ENCODE measurements around the gene ABCA5. TPM values are rescaled to one million over a fixed set of nuclear protein-coding genes. Genes with fewer than 3 reads are reported as not detected.
"Not testable (repeated sequence)": the region's sequence is repeated elsewhere in the genome, so short reads cannot be mapped to it uniquely, and the experiment has no call there.

ABCA5 gene
- total and polyA plus RNA-seq, 5 donors from 2014 or later: 7.0 to 40.5 (median 7.9) TPM

- H3K36me3 ChIP-seq (ENCODE audit: control insufficient read depth, insufficient read depth, low read length); ATAC-seq (ENCODE audit: low read depth in 2 of 2); H3K9me3 ChIP-seq (ENCODE audit: control insufficient read depth in 2 of 2, low read length in 2 of 2); H3K9me3 Mint-ChIP-seq; H3K4me3 Mint-ChIP-seq; H3K4me1 ChIP-seq (ENCODE audit: control insufficient read depth, insufficient read depth, low read length, poor library complexity, severe bottlenecking); H3K27ac ChIP-seq (ENCODE audit: insufficient read depth, low read length, poor library complexity, severe bottlenecking); H3K27ac Mint-ChIP-seq; DNase-seq; H3K4me3 ChIP-seq (ENCODE audit: low read depth, low read length); H3K27me3 Mint-ChIP-seq; H3K4me1 Mint-ChIP-seq; H3K27me3 ChIP-seq (ENCODE audit: control insufficient read depth, insufficient read depth, low read length): not testable (repeated sequence)
- H3K36me3 Mint-ChIP-seq: peaks cover 24% of the 10 kb centered on the region
Observed at GRCh38 chr17:69276279-69276678, 50.7 kb downstream of the ABCA5 start.

- H3K27me3 ChIP-seq (ENCODE audit: control insufficient read depth, insufficient read depth, low read length): no peaks in the 10 kb centered on the region
- DNase-seq (no peak), ATAC-seq (ENCODE audit: low read depth in 2 of 2) (no peak)
- H3K36me3 Mint-ChIP-seq: peaks cover 24% of the 10 kb centered on the region
- H3K36me3 ChIP-seq (ENCODE audit: control insufficient read depth, insufficient read depth, low read length): no peaks in the 10 kb centered on the region
- no peak overlapping the region for H3K4me3 ChIP-seq (ENCODE audit: low read depth, low read length)
- H3K27me3 Mint-ChIP-seq: no peaks in the 10 kb centered on the region
- no peak overlapping the region for H3K4me3 Mint-ChIP-seq
- H3K27ac Mint-ChIP-seq: no peak overlapping the region
- no peaks in the 10 kb centered on the region for H3K9me3 Mint-ChIP-seq
- peaks cover 0 to 2% (median 0%) of the 10 kb centered on the region in 4 donors for H3K4me1 Mint-ChIP-seq
- H3K4me1 ChIP-seq (ENCODE audit: control insufficient read depth, insufficient read depth, low read length, poor library complexity, severe bottlenecking): no peaks in the 10 kb centered on the region
- no peak overlapping the region for H3K27ac ChIP-seq (ENCODE audit: insufficient read depth, low read length, poor library complexity, severe bottlenecking)
- no peaks in the 10 kb centered on the region for H3K9me3 ChIP-seq (ENCODE audit: control insufficient read depth in 2 of 2, low read length in 2 of 2)
Observed at GRCh38 chr17:69275751-69276150, 51.2 kb downstream of the ABCA5 start.

GRCh38 chr17:69271023-69271422, 55.9 kb downstream of the ABCA5 start:
- no peaks in the 10 kb centered on the region for H3K27me3 ChIP-seq (ENCODE audit: control insufficient read depth, insufficient read depth, low read length)

GRCh38 chr17:69269131-69269998, 57.6 kb downstream of the ABCA5 start:
- H3K4me3 Mint-ChIP-seq: no peak overlapping the region
- DNase-seq (no peak), ATAC-seq (ENCODE audit: low read depth in 2 of 2) (no peak)
- no peaks in the 10 kb centered on the region for H3K9me3 Mint-ChIP-seq
- peaks cover 16% of the 10 kb centered on the region for H3K36me3 Mint-ChIP-seq
- no peaks in the 10 kb centered on the region for H3K36me3 ChIP-seq (ENCODE audit: control insufficient read depth, insufficient read depth, low read length)
- no peak overlapping the region for H3K27ac Mint-ChIP-seq
- no peaks in the 10 kb centered on the region for H3K9me3 ChIP-seq (ENCODE audit: control insufficient read depth in 2 of 2, low read length in 2 of 2)
- no peak overlapping the region for H3K27ac ChIP-seq (ENCODE audit: insufficient read depth, low read length, poor library complexity, severe bottlenecking)
- H3K27me3 Mint-ChIP-seq: no peaks in the 10 kb centered on the region
- H3K27me3 ChIP-seq (ENCODE audit: control insufficient read depth, insufficient read depth, low read length): no peaks in the 10 kb centered on the region
- H3K4me1 ChIP-seq (ENCODE audit: control insufficient read depth, insufficient read depth, low read length, poor library complexity, severe bottlenecking): no peaks in the 10 kb centered on the region
- H3K4me3 ChIP-seq (ENCODE audit: low read depth, low read length): no peak overlapping the region
- no peaks in the 10 kb centered on the region for H3K4me1 Mint-ChIP-seq

More at GRCh38 chr17:69271023-69271422, 55.9 kb downstream of the ABCA5 start:
- Mint-ChIP-seq H3K4me1 (no peaks in the 10 kb centered on the region), H3K27me3 (no peaks in the 10 kb centered on the region), H3K27ac (no peak overlapping the region), H3K4me3 (no peak overlapping the region), H3K9me3 (no peaks in the 10 kb centered on the region), H3K36me3 (peaks cover 14% of the 10 kb centered on the region)
- Histone ChIP-seq H3K36me3 (ENCODE audit: control insufficient read depth, insufficient read depth, low read length) (no peaks in the 10 kb centered on the region), H3K27ac (ENCODE audit: insufficient read depth, low read length, poor library complexity, severe bottlenecking) (no peak overlapping the region), H3K4me3 (ENCODE audit: low read depth, low read length) (no peak overlapping the region), H3K4me1 (ENCODE audit: control insufficient read depth, insufficient read depth, low read length, poor library complexity, severe bottlenecking) (no peaks in the 10 kb centered on the region), H3K9me3 (ENCODE audit: control insufficient read depth in 2 of 2, low read length in 2 of 2) (no peaks in the 10 kb centered on the region)
- DNase-seq: no peak
- ATAC-seq (ENCODE audit: low read depth in 2 of 2): no peak

DNA sequence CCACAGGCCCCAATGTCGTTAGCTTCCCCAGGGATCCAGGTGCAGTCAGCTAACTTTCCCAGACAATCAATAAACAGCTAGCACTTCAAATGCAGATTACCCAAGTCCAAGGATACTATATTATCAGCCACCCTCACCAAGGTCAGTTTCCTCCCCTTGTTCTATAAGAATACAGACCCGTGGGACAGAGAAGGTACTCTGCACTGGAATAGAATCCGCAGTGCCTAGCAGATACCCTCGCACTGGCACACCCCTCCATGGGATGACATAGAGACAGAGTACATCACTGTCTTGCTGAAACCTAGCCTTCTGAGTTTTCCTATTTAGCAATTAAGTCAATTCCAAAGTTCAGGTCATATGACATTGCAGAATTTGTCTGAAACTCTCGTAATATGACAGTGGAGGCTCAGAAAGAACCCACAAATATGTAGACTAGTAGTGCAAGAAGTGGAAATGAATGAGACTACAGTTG, 58.4 kb downstream of the ABCA5 start:
- H3K4me3 ChIP-seq (ENCODE audit: low read depth, low read length): no peak overlapping the region
- no peak overlapping the region for H3K27ac ChIP-seq (ENCODE audit: insufficient read depth, low read length, poor library complexity, severe bottlenecking)
- H3K36me3 ChIP-seq (ENCODE audit: control insufficient read depth, insufficient read depth, low read length): no peaks in the 10 kb centered on the region
- H3K27me3 ChIP-seq (ENCODE audit: control insufficient read depth, insufficient read depth, low read length): no peaks in the 10 kb centered on the region
- no peaks in the 10 kb centered on the region for H3K4me1 ChIP-seq (ENCODE audit: control insufficient read depth, insufficient read depth, low read length, poor library complexity, severe bottlenecking)
- DNase-seq: no peak
- no peak overlapping the region for H3K4me3 Mint-ChIP-seq
- no peaks in the 10 kb centered on the region for H3K9me3 Mint-ChIP-seq
- no peaks in the 10 kb centered on the region for H3K4me1 Mint-ChIP-seq
- H3K27me3 Mint-ChIP-seq: no peaks in the 10 kb centered on the region
- ATAC-seq (ENCODE audit: low read depth in 2 of 2): no peak
- no peak overlapping the region for H3K27ac Mint-ChIP-seq
- H3K36me3 Mint-ChIP-seq: peaks cover 14% of the 10 kb centered on the region
- no peaks in the 10 kb centered on the region for H3K9me3 ChIP-seq (ENCODE audit: control insufficient read depth in 2 of 2, low read length in 2 of 2)

- Histone ChIP-seq H3K36me3 (ENCODE audit: control insufficient read depth, insufficient read depth, low read length) (no peaks in the 10 kb centered on the region), H3K27me3 (ENCODE audit: control insufficient read depth, insufficient read depth, low read length) (no peaks in the 10 kb centered on the region), H3K27ac (ENCODE audit: insufficient read depth, low read length, poor library complexity, severe bottlenecking) (no peak overlapping the region), H3K4me1 (ENCODE audit: control insufficient read depth, insufficient read depth, low read length, poor library complexity, severe bottlenecking) (no peaks in the 10 kb centered on the region), H3K9me3 (ENCODE audit: control insufficient read depth in 2 of 2, low read length in 2 of 2) (no peaks in the 10 kb centered on the region), H3K4me3 (ENCODE audit: low read depth, low read length) (no peak overlapping the region)
- DNase-seq (no peak), ATAC-seq (ENCODE audit: low read depth in 2 of 2) (no peak)
- H3K36me3 Mint-ChIP-seq: peaks cover 23% of the 10 kb centered on the region
- no peaks in the 10 kb centered on the region for H3K4me1 Mint-ChIP-seq
- H3K27me3 Mint-ChIP-seq: no peaks in the 10 kb centered on the region
- no peak overlapping the region for H3K4me3 Mint-ChIP-seq
- no peak overlapping the region for H3K27ac Mint-ChIP-seq
- H3K9me3 Mint-ChIP-seq: no peaks in the 10 kb centered on the region
Observed at GRCh38 chr17:69267219-69267618, 59.7 kb downstream of the ABCA5 start.

DNA sequence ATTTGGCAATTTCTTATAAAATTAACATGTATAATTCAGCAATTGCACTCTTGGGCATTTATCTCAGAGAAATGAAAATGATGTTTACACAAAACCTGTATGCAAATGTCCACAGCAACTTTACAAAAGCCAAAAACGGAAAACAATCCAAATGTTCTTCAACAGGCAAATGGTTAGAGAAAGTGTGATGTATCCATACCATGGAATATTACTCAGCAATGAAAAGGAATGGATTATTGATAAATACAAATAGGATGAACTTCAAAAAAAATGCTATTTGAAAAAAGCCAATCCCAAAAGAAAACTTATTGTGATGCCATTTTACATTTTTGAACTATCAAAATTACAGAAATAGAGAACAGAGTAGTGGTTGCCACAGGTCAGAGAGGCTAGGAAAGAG, 61.1 kb downstream of the ABCA5 start:
- ATAC-seq (ENCODE audit: low read depth in 2 of 2): no peak
- H3K36me3 ChIP-seq (ENCODE audit: control insufficient read depth, insufficient read depth, low read length): no peaks in the 10 kb centered on the region
- Mint-ChIP-seq H3K27me3 (no peaks in the 10 kb centered on the region), H3K36me3 (peaks cover 23% of the 10 kb centered on the region), H3K9me3 (no peaks in the 10 kb centered on the region), H3K27ac (no peak overlapping the region), H3K4me3 (no peak overlapping the region), H3K4me1 (no peaks in the 10 kb centered on the region)
- H3K27ac ChIP-seq (ENCODE audit: insufficient read depth, low read length, poor library complexity, severe bottlenecking): no peak overlapping the region
- no peaks in the 10 kb centered on the region for H3K9me3 ChIP-seq (ENCODE audit: control insufficient read depth in 2 of 2, low read length in 2 of 2)
- no peak overlapping the region for H3K4me3 ChIP-seq (ENCODE audit: low read depth, low read length)
- no peak for DNase-seq
- no peaks in the 10 kb centered on the region for H3K4me1 ChIP-seq (ENCODE audit: control insufficient read depth, insufficient read depth, low read length, poor library complexity, severe bottlenecking)
- H3K27me3 ChIP-seq (ENCODE audit: control insufficient read depth, insufficient read depth, low read length): no peaks in the 10 kb centered on the region

DNA sequence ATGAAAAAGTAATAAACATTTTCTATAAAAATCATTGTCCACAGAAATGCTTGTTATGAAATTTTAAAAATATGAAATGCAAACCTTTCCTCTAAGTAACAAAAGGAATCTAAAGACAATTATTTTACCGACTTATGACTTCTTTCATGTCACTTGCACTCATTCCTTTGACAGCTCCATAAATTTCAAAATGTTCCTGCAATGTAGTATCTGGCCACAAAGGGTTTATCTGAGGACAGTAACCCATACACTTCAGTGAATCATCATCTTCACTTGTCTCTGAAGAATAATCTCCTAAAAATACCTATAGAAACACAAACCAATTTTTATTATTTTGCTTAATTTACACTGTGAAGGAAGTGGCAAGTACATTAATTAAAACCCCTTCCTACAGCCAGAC, 72.7 kb downstream of the ABCA5 start:
- Mint-ChIP-seq H3K27ac (no peak overlapping the region), H3K4me1 (no peaks in the 10 kb centered on the region), H3K36me3 (peaks cover 22% of the 10 kb centered on the region), H3K27me3 (no peaks in the 10 kb centered on the region), H3K4me3 (no peak overlapping the region), H3K9me3 (no peaks in the 10 kb centered on the region)
- peaks cover 24% of the 10 kb centered on the region for H3K36me3 ChIP-seq (ENCODE audit: control insufficient read depth, insufficient read depth, low read length)
- no peak overlapping the region for H3K4me3 ChIP-seq (ENCODE audit: low read depth, low read length)
- no peaks in the 10 kb centered on the region for H3K4me1 ChIP-seq (ENCODE audit: control insufficient read depth, insufficient read depth, low read length, poor library complexity, severe bottlenecking)
- no peaks in the 10 kb centered on the region for H3K9me3 ChIP-seq (ENCODE audit: control insufficient read depth in 2 of 2, low read length in 2 of 2)
- no peak overlapping the region for H3K27ac ChIP-seq (ENCODE audit: insufficient read depth, low read length, poor library complexity, severe bottlenecking)
- H3K27me3 ChIP-seq (ENCODE audit: control insufficient read depth, insufficient read depth, low read length): no peaks in the 10 kb centered on the region
- ATAC-seq (ENCODE audit: low read depth in 2 of 2) (no peak), DNase-seq (no peak)

Data from CD4-positive, CD25-positive, alpha-beta regulatory T cell (primary cell).